ENCODE measurements around the gene SRRT.

GRCh38 chr7:100892364-100893317 lies 17.7 kb downstream of the SRRT start:
- TF ChIP-seq, protein P1, sequence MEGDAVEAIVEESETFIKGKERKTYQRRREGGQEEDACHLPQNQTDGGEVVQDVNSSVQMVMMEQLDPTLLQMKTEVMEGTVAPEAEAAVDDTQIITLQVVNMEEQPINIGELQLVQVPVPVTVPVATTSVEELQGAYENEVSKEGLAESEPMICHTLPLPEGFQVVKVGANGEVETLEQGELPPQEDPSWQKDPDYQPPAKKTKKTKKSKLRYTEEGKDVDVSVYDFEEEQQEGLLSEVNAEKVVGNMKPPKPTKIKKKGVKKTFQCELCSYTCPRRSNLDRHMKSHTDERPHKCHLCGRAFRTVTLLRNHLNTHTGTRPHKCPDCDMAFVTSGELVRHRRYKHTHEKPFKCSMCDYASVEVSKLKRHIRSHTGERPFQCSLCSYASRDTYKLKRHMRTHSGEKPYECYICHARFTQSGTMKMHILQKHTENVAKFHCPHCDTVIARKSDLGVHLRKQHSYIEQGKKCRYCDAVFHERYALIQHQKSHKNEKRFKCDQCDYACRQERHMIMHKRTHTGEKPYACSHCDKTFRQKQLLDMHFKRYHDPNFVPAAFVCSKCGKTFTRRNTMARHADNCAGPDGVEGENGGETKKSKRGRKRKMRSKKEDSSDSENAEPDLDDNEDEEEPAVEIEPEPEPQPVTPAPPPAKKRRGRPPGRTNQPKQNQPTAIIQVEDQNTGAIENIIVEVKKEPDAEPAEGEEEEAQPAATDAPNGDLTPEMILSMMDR (IDR thresholded peaks at IDR 0.05; ENCODE audit: low read depth, low read length, missing input control) = no peak
- TF ChIP-seq GABPA (IDR thresholded peaks at IDR 0.05 in 1 of 2, conservative IDR thresholded peaks at IDR 0.05 in 1 of 2) (no peak), TAF1 (conservative IDR thresholded peaks at IDR 0.05) (no peak), YY1 (IDR thresholded peaks at IDR 0.05) (no peak), RXRA (IDR thresholded peaks at IDR 0.05) (no peak)

All from liver (tissue), 3 donors.